GM10266 (cell line): ENCODE results near the gene HMCN1.

Source experiments
- DNase-seq: peaks from one replicate; pipeline ENCODE4 v3.0.0; 2012; ENCODE audit errors: extremely low spot score
- TF ChIP-seq, protein P1 (sequence below): IDR thresholded peaks from 2 replicates; pipeline ENCODE4 v1.5.1; 2012; ENCODE audit warnings: mild to moderate bottlenecking, low read depth; ENCODE audit not compliant: control insufficient read depth, insufficient read depth; ENCODE audit errors: missing control alignments

HMCN1 gene

GRCh38 chr1:185931438-185931837 lies 197.2 kb downstream of the HMCN1 start:
- DNase-seq = no peak
- TF ChIP-seq, protein P1, sequence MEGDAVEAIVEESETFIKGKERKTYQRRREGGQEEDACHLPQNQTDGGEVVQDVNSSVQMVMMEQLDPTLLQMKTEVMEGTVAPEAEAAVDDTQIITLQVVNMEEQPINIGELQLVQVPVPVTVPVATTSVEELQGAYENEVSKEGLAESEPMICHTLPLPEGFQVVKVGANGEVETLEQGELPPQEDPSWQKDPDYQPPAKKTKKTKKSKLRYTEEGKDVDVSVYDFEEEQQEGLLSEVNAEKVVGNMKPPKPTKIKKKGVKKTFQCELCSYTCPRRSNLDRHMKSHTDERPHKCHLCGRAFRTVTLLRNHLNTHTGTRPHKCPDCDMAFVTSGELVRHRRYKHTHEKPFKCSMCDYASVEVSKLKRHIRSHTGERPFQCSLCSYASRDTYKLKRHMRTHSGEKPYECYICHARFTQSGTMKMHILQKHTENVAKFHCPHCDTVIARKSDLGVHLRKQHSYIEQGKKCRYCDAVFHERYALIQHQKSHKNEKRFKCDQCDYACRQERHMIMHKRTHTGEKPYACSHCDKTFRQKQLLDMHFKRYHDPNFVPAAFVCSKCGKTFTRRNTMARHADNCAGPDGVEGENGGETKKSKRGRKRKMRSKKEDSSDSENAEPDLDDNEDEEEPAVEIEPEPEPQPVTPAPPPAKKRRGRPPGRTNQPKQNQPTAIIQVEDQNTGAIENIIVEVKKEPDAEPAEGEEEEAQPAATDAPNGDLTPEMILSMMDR = no peak

- TF ChIP-seq, protein P1 = no peak
- DNase-seq = no peak
Measured at GRCh38 chr1:185933580-185933979, 199.4 kb downstream of the HMCN1 start.

DNA sequence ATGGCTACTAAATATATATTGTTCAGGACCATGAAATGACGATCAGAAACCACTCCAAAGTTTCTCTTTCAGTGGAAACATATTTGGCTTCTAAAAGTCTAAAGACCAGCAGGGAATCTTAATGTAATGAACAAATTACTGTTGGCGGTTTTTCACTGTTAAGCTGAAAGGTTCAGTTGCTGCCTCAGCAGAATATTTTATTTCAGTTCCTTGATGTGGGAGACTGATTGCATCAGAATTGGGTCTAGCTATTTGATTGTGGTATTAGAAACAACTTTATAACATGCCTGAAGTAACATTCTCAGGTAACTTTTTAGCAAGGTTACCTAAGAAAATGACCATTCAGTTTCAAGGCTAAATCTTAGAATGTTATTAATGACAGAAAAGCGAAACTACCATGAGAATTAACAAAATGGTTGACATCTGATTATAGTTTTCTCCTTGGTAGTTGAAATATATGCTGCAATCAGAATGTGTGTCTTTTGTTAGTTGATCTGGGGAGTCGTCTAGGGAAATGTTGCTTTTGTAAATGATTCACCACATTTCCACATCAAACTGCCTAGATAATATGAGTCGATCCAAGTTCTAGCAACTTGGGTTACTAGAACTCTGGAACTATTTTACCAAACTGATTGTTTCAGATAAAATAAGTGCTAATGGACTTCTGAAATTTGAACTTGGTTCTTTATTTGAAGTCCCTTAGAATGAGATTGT lies 200.4 kb downstream of the HMCN1 start:
- TF ChIP-seq, protein P1 = no peak
- no peak for DNase-seq

DNA sequence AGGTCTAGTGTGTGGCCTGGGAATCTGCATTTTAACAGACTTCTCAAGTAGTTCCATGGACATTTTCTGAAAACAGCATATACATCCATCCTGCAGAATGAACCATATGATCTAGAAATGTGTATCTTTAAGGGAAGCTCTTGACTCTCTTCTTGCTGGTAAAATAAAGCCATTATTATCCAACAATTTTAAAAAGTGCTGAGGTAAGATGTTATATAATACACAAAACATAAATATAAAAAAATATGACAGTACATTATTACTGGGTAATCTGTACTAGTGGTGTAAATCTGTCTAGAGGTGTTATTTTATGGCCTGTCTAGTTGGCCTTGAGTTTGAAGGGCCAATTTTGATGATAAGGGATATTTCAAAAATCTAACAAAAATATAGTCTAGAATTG lies 201.2 kb downstream of the HMCN1 start:
- no peak for DNase-seq
- TF ChIP-seq, protein P1 = no peak

- TF ChIP-seq, protein P1 = no peak
- DNase-seq = no peak
Measured at GRCh38 chr1:185936641-185937040, 202.4 kb downstream of the HMCN1 start.

- no peak for DNase-seq
- TF ChIP-seq, protein P1 = no peak
Measured at GRCh38 chr1:185938396-185938795, 204.2 kb downstream of the HMCN1 start.

- TF ChIP-seq, protein P1 = no peak
- no peak for DNase-seq
Measured at GRCh38 chr1:185939142-185939541, 205.0 kb downstream of the HMCN1 start.
